ENCODE results near the gene MVB12B.

MVB12B gene

GRCh38 chr9:126436545-126437267 is 110.1 kb downstream of the MVB12B start:
- H3K4me1 Mint-ChIP-seq = peaks cover 11% of the 10 kb centered on the region
- TF ChIP-seq CTCF (IDR thresholded peaks at IDR 0.05; ENCODE audit: unreplicated experiment in 3 of 3) = no peak
- H3K27me3 Mint-ChIP-seq (ENCODE audit: low read depth) = no peaks in the 10 kb centered on the region
- no peak overlapping the region for H3K27ac Mint-ChIP-seq
- no peak overlapping the region for H3K4me3 Mint-ChIP-seq
- H3K36me3 Mint-ChIP-seq (ENCODE audit: low read depth) = peaks cover 22% of the 10 kb centered on the region
- no peaks in the 10 kb centered on the region for H3K9me3 Mint-ChIP-seq

- Mint-ChIP-seq H3K27me3 (ENCODE audit: low read depth) (no peaks in the 10 kb centered on the region), H3K4me3 (no peak overlapping the region), H3K4me1 (peaks cover 11% of the 10 kb centered on the region), H3K27ac (no peak overlapping the region), H3K9me3 (no peaks in the 10 kb centered on the region), H3K36me3 (ENCODE audit: low read depth) (peaks cover 22% of the 10 kb centered on the region)
- TF ChIP-seq CTCF (IDR thresholded peaks at IDR 0.05; ENCODE audit: unreplicated experiment in 3 of 3) = no peak
Measured at GRCh38 chr9:126437268-126437666, 110.6 kb downstream of the MVB12B start.

- H3K4me1 Mint-ChIP-seq = peaks cover 11% of the 10 kb centered on the region
Measured at GRCh38 chr9:126437701-126438100, 111.1 kb downstream of the MVB12B start.

GRCh38 chr9:126438741-126439401 is 112.2 kb downstream of the MVB12B start:
- H3K27me3 Mint-ChIP-seq (ENCODE audit: low read depth) = no peaks in the 10 kb centered on the region
- H3K9me3 Mint-ChIP-seq = no peaks in the 10 kb centered on the region
- peaks cover 18% of the 10 kb centered on the region for H3K36me3 Mint-ChIP-seq (ENCODE audit: low read depth)
- H3K4me3 Mint-ChIP-seq = no peak overlapping the region
- no peak overlapping the region for H3K27ac Mint-ChIP-seq
- no peak for TF ChIP-seq CTCF (IDR thresholded peaks at IDR 0.05; ENCODE audit: unreplicated experiment in 3 of 3)
- peaks cover 11% of the 10 kb centered on the region for H3K4me1 Mint-ChIP-seq

More at GRCh38 chr9:126437701-126438100, 111.1 kb downstream of the MVB12B start:
- no peak for TF ChIP-seq CTCF (IDR thresholded peaks at IDR 0.05; ENCODE audit: unreplicated experiment in 3 of 3)
- no peak overlapping the region for H3K4me3 Mint-ChIP-seq
- no peaks in the 10 kb centered on the region for H3K9me3 Mint-ChIP-seq
- peaks cover 22% of the 10 kb centered on the region for H3K36me3 Mint-ChIP-seq (ENCODE audit: low read depth)
- no peak overlapping the region for H3K27ac Mint-ChIP-seq
- H3K27me3 Mint-ChIP-seq (ENCODE audit: low read depth) = no peaks in the 10 kb centered on the region

- H3K27me3 Mint-ChIP-seq (ENCODE audit: low read depth) = no peaks in the 10 kb centered on the region
- H3K27ac Mint-ChIP-seq = no peak overlapping the region
- H3K36me3 Mint-ChIP-seq (ENCODE audit: low read depth) = peaks cover 13% of the 10 kb centered on the region
- no peak overlapping the region for H3K4me3 Mint-ChIP-seq
- TF ChIP-seq CTCF (IDR thresholded peaks at IDR 0.05; ENCODE audit: unreplicated experiment in 3 of 3) = no peak
- no peaks in the 10 kb centered on the region for H3K9me3 Mint-ChIP-seq
- H3K4me1 Mint-ChIP-seq = peaks cover 11% of the 10 kb centered on the region
Measured at GRCh38 chr9:126439402-126439765, 112.8 kb downstream of the MVB12B start.

Data from nephron (organoid).